Osteoblast (primary cell): ENCODE data around the gene USP34. TPM values are rescaled to one million over a fixed set of nuclear protein-coding genes. Genes with fewer than 3 reads are reported as not detected.

ENCODE experiments used
- DNase-seq: peaks from one replicate; pipeline ENCODE4 v3.0.0; 2011; ENCODE audit warnings: low spot score, mixed read lengths; ENCODE audit not compliant: insufficient read length; ENCODE audit errors: missing footprints
- H2AFZ ChIP-seq: 2 replicates; pipeline ENCODE4 v1.6.0; 2011; ENCODE audit warnings: mild to moderate bottlenecking, low read length
- H3K27ac ChIP-seq: 2 replicates; pipeline ENCODE4 v1.5.1; 2011; ENCODE audit warnings: mild to moderate bottlenecking, low read depth, low read length, moderate library complexity
- H3K27me3 ChIP-seq: 2 replicates; pipeline ENCODE4 v1.6.0; 2012; ENCODE audit warnings: mild to moderate bottlenecking, control low read depth, inconsistent platforms, low read length, moderate library complexity; ENCODE audit not compliant: insufficient read depth
- H3K36me3 ChIP-seq: 2 replicates; pipeline ENCODE4 v1.5.1; 2011; ENCODE audit warnings: mild to moderate bottlenecking, low read length, control low read depth, moderate library complexity; ENCODE audit not compliant: insufficient read depth
- H3K4me1 ChIP-seq: 2 replicates; pipeline ENCODE4 v1.5.1; 2011; ENCODE audit warnings: mild to moderate bottlenecking, low read length, control low read depth, moderate library complexity; ENCODE audit not compliant: insufficient read depth
- H3K4me2 ChIP-seq: 2 replicates; pipeline ENCODE4 v1.6.0; 2011; ENCODE audit warnings: mild to moderate bottlenecking, low read length; ENCODE audit not compliant: insufficient read depth
- H3K4me3 ChIP-seq: fragments of 200-600 bp; sonication (generic); 3 replicates; pipeline ENCODE4 v1.5.1; 2012; ENCODE audit warnings: mild to moderate bottlenecking, low read length, inconsistent platforms; ENCODE audit not compliant: insufficient read depth
- H3K79me2 ChIP-seq: 2 replicates; pipeline ENCODE4 v1.6.0; 2012; ENCODE audit warnings: mild to moderate bottlenecking, low read length, control low read depth, inconsistent platforms; ENCODE audit not compliant: insufficient read depth
- H3K9me3 ChIP-seq: 2 replicates; pipeline ENCODE4 v1.5.1; 2011; ENCODE audit warnings: low read depth, low read length, control low read depth
- H4K20me1 ChIP-seq: 2 replicates; pipeline ENCODE4 v1.6.0; 2012; ENCODE audit warnings: mild to moderate bottlenecking, low read length, control low read depth; ENCODE audit not compliant: insufficient read depth
- total RNA-seq: library from RNA; depleted of rRNA; stranded (reverse); fragments of >200 nt; gene quantifications from 2 replicates; pipeline ENCODE4 v1.2.3, GENCODE V29; 2012
- TF ChIP-seq, protein P1 (sequence below): IDR thresholded peaks from 2 replicates; pipeline ENCODE4 v1.5.1; 2011; ENCODE audit warnings: mild to moderate bottlenecking, low read depth, low read length, moderate library complexity; ENCODE audit errors: extremely low read depth

USP34 gene
- total RNA-seq, 1 donor, result 152 TPM

- Histone ChIP-seq H3K4me2 (no peak overlapping the region), H3K9me3 (no peaks in the 10 kb centered on the region), H3K27ac (no peak overlapping the region), H3K4me3 (no peak overlapping the region), H3K4me1 (peaks cover 6% of the 10 kb centered on the region), H2AFZ (no peak overlapping the region), H3K36me3 (no peaks in the 10 kb centered on the region), H4K20me1 (peaks cover 83% of the 10 kb centered on the region), H3K27me3 (no peaks in the 10 kb centered on the region), H3K79me2 (peaks cover 98% of the 10 kb centered on the region)
- DNase-seq, result no peak
- TF ChIP-seq, protein P1, sequence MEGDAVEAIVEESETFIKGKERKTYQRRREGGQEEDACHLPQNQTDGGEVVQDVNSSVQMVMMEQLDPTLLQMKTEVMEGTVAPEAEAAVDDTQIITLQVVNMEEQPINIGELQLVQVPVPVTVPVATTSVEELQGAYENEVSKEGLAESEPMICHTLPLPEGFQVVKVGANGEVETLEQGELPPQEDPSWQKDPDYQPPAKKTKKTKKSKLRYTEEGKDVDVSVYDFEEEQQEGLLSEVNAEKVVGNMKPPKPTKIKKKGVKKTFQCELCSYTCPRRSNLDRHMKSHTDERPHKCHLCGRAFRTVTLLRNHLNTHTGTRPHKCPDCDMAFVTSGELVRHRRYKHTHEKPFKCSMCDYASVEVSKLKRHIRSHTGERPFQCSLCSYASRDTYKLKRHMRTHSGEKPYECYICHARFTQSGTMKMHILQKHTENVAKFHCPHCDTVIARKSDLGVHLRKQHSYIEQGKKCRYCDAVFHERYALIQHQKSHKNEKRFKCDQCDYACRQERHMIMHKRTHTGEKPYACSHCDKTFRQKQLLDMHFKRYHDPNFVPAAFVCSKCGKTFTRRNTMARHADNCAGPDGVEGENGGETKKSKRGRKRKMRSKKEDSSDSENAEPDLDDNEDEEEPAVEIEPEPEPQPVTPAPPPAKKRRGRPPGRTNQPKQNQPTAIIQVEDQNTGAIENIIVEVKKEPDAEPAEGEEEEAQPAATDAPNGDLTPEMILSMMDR, result no peak
Measured at GRCh38 chr2:61425605-61426155, 45.2 kb downstream of the USP34 start.

DNA sequence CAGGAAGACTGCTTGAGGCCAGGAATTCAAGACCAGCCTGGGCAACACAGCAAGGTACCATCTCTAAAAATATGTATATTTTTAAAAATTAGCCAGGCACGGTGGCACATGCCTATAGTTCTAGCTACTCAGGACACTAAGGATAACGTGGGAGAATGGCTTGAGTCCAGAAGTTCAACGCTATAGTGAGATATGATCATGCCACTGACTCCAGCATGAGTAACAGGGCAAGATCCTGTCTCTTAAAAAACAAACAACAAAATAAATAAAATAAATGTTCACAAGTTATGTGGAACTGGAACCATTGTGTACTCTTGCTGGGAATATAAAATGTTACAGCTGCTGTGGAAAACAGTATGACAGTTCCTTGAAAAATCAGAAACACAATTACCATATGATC is 47.2 kb downstream of the USP34 start:
- TF ChIP-seq, protein P1, result no peak
- DNase-seq, result no peak
- Histone ChIP-seq H3K27ac (no peak overlapping the region), H3K4me2 (no peak overlapping the region), H2AFZ (no peak overlapping the region), H3K79me2 (peaks cover 98% of the 10 kb centered on the region), H3K27me3 (no peaks in the 10 kb centered on the region), H3K9me3 (no peaks in the 10 kb centered on the region), H3K36me3 (no peaks in the 10 kb centered on the region), H4K20me1 (peaks cover 73% of the 10 kb centered on the region), H3K4me1 (peaks cover 9% of the 10 kb centered on the region), H3K4me3 (no peak overlapping the region)

DNA sequence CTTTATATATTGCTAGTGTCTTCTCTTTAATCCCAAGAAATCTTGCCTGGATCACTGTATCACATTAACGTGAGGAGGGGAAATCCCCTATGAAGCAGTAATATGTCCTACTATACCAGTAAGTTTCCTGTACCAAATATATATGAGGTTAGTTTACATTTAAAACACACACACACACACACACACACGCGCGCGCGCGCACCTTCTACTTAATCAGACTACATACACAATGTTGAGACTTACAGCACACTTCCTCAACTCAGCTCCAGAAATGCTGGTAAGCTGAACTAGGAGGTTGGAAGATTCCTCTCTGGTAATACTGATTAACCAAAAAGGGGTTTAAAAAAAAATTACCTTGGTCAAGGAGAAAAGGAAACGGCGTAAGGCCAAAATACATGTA is 49.3 kb downstream of the USP34 start:
- H3K27ac ChIP-seq, result no peak overlapping the region
- H3K4me1 ChIP-seq, result peaks cover 9% of the 10 kb centered on the region
- DNase-seq, result no peak
- no peak overlapping the region for H3K4me3 ChIP-seq
- TF ChIP-seq, protein P1, result no peak
- H3K4me2 ChIP-seq, result no peak overlapping the region
- no peaks in the 10 kb centered on the region for H3K27me3 ChIP-seq
- H3K79me2 ChIP-seq, result peaks cover 94% of the 10 kb centered on the region
- no peak overlapping the region for H2AFZ ChIP-seq
- no peaks in the 10 kb centered on the region for H3K36me3 ChIP-seq
- H3K9me3 ChIP-seq, result no peaks in the 10 kb centered on the region
- H4K20me1 ChIP-seq, result peaks cover 69% of the 10 kb centered on the region

DNA sequence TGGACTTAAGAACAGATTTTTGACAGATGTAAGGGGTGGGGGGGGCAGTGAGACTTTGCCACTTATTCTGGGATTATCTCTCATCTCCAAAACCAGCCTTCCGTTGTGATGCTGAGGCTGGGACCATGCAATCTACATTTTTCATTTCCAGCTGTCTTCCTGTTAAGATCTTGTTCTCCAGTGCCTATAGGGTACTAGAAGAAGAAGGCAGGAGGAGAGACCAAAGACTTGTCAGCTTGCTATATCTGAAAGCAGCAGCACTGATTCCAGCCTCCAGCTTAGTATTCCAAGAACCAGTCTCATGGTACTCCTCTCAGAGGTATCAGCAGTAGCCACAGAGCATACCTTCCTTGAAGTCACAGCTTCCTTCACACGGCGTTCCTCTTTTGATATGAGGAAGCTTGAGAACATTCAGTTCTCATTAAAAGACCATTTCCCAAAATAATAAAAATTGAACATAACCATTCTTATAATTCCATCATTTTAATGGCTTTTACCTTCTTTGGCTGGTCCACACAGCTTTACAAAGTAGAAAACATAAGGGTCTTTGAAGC is 49.8 kb downstream of the USP34 start:
- no peak overlapping the region for H2AFZ ChIP-seq
- peaks cover 9% of the 10 kb centered on the region for H3K4me1 ChIP-seq
- no peak overlapping the region for H3K4me2 ChIP-seq
- peaks cover 63% of the 10 kb centered on the region for H4K20me1 ChIP-seq
- no peaks in the 10 kb centered on the region for H3K27me3 ChIP-seq
- peaks cover 93% of the 10 kb centered on the region for H3K79me2 ChIP-seq
- TF ChIP-seq, protein P1, result no peak
- DNase-seq, result no peak
- no peaks in the 10 kb centered on the region for H3K9me3 ChIP-seq
- no peak overlapping the region for H3K4me3 ChIP-seq
- no peak overlapping the region for H3K27ac ChIP-seq
- H3K36me3 ChIP-seq, result no peaks in the 10 kb centered on the region
